NCI-H446 (cell line): ENCODE data around the gene FAM83G.

Source experiments
- DNase-seq, 2 experiments: peaks; one replicate each; lab custom pipeline; 2025; lab: John Stamatoyannopoulos, UW

FAM83G gene

GRCh38 chr17:19005789-19006430, 1.3 kb upstream of the FAM83G start:
- no peak for DNase-seq

- DNase-seq, result no peak
Observed at GRCh38 chr17:19005137-19005773, 691 bp upstream of the FAM83G start.

- no peak for DNase-seq
Observed at GRCh38 chr17:19003543-19004420, 782 bp downstream of the FAM83G start.

DNA sequence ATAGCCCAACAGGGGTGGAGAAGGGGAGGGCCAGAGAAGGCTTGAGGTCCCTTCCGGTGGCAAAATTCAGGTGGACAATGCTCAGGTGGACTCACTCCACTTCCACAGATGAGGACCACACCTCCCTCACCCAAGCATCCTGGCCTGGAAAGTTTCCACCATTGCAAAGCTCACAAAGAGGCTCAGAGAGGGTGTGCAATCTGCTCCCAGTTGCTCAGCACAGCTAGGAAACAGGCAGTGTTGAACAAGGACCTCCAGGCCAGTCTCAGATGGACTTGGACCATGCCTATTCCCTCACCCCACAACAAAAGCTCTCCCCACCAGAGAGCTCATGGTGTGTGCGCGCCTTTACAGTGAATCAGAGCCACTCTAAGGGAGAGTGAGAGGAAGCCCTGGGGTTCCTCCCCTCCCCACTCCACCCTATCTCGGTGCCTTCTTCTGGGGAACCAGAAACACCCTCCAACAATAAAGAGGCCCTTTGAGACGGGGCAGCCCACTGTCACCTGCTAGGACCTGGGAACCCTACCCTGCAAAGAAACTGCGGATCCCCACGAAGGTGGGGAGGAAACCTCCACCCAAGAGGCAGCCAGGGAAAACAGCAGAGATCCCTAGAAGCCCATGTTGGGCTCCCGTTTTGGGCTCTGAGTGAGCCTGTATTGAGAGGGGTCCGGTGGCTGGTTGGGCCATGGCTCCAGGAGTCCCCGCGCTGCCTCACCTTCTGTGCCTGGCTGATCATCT, 1.6 kb downstream of the FAM83G start:
- DNase-seq, result no peak

GRCh38 chr17:19001907-19002590, 2.5 kb downstream of the FAM83G start:
- no peak for DNase-seq

DNA sequence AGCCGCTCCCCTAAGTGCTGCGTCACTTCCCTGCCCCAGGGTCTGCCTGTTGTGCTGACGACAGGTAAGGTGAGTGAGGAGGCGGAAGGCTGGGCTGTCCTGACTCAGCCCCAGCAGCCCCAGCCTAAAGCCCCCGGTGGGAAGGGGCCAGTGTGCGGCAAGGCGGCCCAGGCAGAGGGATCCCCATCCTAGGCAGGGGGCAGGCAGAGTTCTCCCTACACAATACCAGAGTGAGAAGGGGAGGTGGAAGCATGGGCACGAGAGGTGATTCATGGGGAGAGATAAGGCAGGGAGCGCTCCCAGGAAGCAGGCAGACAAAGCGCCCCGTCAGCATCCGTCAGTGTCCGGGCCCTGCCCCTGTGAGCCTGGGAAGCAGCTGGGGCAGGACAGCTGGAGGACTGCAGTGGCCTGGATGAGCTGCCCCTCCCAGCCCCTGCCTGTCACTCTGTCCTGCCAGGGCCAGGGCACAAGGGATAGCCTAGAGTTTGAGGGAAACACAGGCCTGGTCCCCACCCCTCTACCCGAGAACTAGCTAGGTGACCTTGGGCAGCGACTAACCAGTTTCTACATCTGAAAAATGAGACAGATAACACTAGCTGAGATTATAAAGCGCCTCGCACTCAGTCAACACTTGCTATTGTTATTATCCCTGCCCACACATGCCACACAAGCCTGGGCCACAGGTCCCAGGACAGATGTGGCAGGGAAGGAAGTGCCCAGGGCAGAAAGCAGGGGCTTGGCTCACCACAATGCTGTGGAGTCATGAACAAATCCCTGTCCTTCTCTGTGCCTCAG, 3.8 kb downstream of the FAM83G start:
- DNase-seq, result no peak

DNA sequence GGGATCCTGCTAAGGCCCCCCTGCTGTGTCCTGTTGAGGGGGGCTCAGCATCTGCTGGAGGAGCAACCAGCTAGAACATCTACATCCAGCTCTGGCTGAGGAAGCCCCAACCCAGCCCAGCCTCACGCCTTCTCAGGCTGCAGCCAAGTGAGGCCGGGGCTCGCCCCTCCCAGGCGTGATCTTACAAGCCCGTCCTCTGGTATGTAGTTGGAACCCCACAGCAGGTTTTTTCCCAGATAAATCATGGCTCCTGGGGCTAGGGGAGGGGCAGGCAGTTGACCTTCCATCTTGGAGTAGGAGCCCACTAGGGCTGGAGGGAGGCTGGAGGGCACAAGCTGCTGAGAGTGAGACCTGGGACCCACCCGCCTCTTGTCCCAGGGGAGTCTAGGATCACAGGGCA, 4.7 kb downstream of the FAM83G start:
- DNase-seq, result no peak

DNA sequence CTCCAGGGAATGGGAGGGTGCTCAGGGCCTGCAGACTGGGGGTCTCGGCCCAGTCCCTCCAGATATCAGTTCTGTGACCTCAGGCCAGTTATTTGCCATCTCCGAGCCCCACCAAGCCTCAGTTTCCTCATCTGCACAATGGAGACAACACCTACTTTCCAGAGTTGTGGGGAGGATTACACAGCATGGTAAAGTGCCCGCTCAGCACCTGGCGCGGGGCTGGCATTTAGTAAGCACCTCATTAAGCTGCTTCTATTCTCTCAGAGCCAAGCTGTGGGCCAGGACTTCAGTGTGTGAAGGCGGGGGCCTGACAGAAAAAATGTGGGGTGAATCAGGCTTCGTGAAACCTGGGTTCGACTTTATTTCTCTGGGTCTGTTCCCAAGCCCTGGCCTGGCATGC, 5.2 kb downstream of the FAM83G start:
- no peak for DNase-seq

DNA sequence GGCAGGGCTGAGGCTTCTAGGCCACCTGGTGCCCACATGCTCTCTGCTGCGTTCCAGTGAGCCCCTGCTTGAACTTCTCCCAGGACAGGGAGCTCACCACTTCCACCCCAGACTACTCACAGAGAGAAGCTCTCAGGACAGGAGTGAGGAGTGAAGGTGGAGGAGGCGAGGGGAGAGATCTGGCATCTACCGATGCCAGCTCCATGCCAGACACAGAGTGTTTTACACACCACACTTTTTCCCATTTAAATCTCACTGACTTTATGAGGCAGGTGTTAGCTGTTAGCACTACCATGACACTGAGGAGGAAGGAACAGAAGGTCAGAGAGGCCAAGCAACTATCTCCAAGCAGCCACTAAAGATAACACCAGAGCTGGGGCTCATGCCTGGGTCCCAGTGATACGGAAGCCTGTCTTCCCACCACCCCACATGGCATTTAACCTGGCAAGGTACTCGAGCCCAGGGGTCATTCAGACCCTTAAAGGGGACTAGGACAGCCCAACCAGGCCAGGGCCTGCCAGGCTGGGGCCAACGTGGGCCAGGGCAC, 6.8 kb downstream of the FAM83G start:
- DNase-seq, result no peak

DNA sequence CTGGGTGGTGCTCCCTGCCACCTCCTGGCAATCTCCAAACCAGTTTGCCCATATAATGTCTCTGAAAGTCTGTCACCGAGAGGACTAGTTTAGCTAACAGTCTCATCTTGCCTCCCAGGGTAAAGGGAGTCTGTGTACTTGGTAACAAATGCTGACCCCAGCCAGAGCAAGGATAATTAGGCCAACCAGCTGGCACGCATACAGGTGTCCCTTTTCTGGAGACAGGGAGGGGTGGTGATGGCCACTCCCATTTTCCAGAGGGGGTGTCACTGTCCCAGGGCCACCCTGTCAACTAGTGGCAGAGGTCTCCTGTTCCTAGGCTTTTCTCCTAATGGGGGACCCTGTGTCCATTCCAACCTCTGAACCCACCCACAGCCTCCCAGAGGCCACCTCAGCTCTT, 8.1 kb downstream of the FAM83G start:
- DNase-seq, result no peak

- DNase-seq, result no peak
Observed at GRCh38 chr17:18995220-18995619, 9.3 kb downstream of the FAM83G start.

GRCh38 chr17:18994631-18995030, 9.9 kb downstream of the FAM83G start:
- DNase-seq, result no peak

DNA sequence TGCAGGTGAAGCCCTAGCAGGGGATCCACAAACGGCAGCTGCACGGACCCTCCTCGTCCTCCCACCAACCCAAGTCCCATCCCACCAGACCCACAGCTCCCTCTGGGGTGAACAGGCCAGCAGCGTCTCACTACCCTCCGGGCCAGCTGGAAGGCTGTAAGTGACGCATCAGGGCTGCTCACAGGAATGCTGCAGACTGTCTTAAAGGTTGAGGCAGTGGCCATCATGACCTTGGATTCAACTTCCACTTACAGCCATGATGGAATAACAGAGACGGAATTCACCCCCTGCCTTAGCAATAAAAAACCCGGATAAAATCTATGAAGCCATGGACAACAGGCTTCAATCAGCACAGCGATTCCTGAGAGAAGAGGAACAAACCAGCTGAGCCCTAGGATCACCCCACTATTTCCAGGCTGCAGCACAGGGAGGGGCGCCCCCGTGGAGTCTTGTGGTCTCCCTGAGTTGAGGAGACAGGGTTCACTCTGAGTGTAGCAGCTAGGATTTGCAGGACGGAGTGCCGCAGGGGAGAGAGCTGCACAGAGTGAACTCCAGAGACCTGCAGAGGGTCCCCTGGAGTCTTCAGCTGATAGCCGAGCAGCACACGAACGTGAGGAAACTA, 10.5 kb downstream of the FAM83G start:
- no peak for DNase-seq

DNA sequence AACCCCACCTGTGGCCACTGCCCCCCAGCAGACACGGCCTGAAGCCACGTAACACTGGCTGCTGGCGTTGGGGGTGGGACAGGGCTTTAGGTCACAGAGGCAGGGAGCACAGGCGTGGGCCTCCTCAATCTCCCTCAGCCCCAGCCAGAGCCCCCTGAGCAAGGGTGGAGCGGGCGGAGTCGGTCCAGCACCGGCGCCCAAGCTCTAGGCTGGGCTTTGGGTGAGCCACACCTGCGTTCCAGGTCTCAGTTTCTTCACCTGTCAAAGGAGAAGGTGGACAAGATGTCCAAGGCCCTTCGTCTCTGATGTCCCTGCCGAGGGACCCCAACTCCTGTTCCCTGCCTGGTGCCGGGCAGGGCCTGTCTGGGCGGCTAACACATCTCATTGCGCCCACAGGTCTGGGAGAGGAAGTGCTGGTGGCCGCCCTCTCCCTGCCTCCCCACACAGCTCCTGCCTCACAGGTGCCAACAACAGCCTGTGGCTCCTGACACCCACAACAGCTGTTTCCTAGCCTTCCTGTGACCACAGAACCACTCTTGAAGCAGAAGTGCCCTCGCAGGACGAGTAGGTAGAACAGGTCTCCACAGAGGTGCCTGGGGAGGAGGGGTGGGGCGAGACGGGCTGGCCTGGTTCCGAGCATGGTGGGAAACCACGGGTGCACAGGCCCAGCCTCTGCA, 12.0 kb downstream of the FAM83G start:
- DNase-seq, result no peak

DNA sequence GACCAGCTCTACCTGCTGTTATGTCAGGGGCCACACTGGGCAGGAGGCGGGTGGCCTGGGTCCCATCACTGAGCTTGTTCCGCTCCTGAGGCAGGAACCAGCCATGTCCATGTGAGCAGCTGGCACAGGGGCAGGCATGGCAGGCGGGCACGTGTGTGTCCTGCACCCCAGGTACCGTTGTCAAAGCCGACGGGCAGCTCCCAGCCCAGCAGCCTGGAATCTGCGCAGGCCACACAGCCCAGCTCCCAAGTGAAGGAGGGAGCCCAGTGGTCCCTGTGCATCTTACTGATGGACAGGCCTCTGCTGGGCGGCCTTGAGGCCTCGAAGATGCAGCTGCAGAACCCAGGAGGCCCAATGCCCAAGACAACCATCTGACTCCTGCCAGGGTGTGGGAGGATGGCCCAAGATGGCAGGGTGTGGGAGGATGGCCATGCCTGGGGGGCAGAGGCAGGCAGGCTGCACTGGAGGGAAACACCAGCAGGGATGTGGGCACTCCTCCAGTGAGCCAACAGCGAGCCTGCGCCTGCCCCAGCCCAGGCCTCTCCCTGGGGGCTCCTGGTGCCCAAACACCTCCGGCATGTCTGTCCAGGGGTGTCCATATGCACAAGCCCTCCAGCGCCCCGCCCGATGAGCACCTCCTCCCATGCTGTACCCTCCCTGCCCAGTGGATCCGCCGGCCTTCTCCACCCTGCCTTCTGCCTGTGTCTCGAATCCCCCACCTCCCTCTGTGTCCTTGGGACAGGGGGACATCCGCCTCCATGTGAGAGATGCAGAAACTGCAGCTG, 12.8 kb downstream of the FAM83G start:
- no peak for DNase-seq

DNA sequence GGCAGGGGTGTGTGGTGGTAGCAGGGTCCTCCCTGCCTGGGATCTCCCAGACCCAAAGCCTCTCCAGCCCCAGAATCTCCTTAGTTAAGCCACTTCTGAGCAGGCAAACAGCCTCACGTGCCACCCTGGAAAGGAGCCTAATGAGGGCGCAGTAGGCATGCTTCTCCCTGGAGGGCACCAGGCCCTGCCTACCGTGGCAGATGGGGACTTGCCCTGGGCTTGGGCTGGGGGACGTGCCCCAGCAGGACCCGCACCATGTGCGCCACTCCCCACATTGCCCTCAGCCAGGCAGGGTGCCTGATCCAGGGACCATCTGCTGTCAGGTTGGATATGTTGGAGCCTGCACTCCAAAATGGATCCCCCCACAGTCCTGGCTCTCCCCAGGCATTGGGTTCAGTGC, 14.2 kb downstream of the FAM83G start:
- DNase-seq, result peak; percentile 5 to 75

DNA sequence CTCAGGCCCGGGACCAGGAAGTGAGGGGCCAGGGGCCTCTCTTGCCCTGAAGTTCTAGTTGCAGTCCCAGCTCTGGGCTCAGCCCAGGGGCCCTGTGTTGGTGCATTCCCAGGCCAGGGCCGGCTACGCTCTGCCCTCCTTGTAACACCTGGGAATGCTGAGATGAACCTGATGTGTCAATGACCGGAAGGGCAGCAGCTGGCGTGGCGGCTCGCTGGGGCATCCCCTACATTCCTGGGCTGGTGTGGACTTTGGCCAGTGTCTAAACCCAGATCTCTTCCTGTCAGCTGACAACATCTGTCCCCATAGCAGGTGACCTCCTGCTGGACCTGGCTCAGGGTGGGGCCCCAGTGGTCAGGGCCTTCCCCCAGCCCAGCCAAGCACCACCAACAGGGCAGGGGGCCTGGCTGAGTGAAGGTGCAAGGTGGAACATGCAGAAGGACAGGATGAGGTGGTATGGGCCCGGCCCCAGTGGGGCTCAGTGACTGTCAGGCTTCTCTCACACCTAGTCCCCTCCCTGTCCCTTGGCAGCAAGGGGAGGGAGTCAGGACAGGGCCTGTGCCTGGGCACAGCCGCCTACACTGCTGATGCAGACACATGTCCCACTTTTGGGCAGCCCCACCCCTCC, 15.9 kb downstream of the FAM83G start:
- no peak for DNase-seq

GRCh38 chr17:18987862-18988545, 16.6 kb downstream of the FAM83G start:
- no peak for DNase-seq
